Neural cell (in vitro differentiated cells): ENCODE measurements around the gene OPRD1. TPM values are rescaled to one million over a fixed set of nuclear protein-coding genes. Genes with fewer than 3 reads are reported as not detected.
"Not testable (repeated sequence)": the region's sequence is repeated elsewhere in the genome, so short reads cannot be mapped to it uniquely, and the experiment has no call there.

Experiments
- H2AFZ ChIP-seq: fragments of 200-600, 300-800 bp; sonication (generic), shearing (Covaris generic); 2 replicates; pipeline ENCODE4 v1.6.0; 2014; ENCODE audit warnings: low read depth, mild to moderate bottlenecking, antibody characterized with exemption, low read length, moderate library complexity
- H3F3A ChIP-seq: fragments of 200-600 bp; shearing (Covaris generic); 2 replicates; pipeline ENCODE4 v1.6.1; 2016; ENCODE audit warnings: mild to moderate bottlenecking, moderate library complexity, mixed read lengths, antibody characterized with exemption, low read length; ENCODE audit not compliant: insufficient read depth, poor library complexity, severe bottlenecking
- H3K27ac ChIP-seq: fragments of 200-600, 300-800 bp; sonication (generic), shearing (Covaris generic); 2 replicates; pipeline ENCODE4 v1.5.1; 2014; ENCODE audit warnings: mild to moderate bottlenecking, low read length, moderate library complexity
- H3K27me3 ChIP-seq: fragments of 300-800, 200-600 bp; sonication (generic), shearing (Covaris generic); 2 replicates; pipeline ENCODE4 v1.6.0; 2014; ENCODE audit warnings: mild to moderate bottlenecking, low read depth, low read length, moderate library complexity; ENCODE audit not compliant: insufficient read depth
- H3K36me3 ChIP-seq: fragments of 300-800, 200-600 bp; sonication (generic), shearing (Covaris generic); 2 replicates; pipeline ENCODE4 v1.5.1; 2014; ENCODE audit warnings: mild to moderate bottlenecking, antibody characterized with exemption, low read length, moderate library complexity; ENCODE audit not compliant: insufficient read depth
- H3K4me2 ChIP-seq: fragments of 300-800, 200-600 bp; sonication (generic), shearing (Covaris generic); 2 replicates; pipeline ENCODE4 v1.6.0; 2014; ENCODE audit warnings: mild to moderate bottlenecking, low read length
- H3K4me3 ChIP-seq: fragments of 300-800, 200-600 bp; sonication (generic), shearing (Covaris generic); 2 replicates; pipeline ENCODE4 v1.5.1; 2014; ENCODE audit warnings: mild to moderate bottlenecking, low read length, moderate library complexity
- H3K79me2 ChIP-seq: fragments of 200-600 bp; shearing (Covaris generic); replicated peaks from 2 replicates; pipeline ENCODE4 v1.6.0; 2014; ENCODE audit warnings: mild to moderate bottlenecking, low read length, moderate library complexity; ENCODE audit not compliant: insufficient read depth
- H3K9ac ChIP-seq: fragments of 300-800, 200-600 bp; sonication (generic), shearing (Covaris generic); 2 replicates; pipeline ENCODE4 v1.6.1; 2016; ENCODE audit warnings: mild to moderate bottlenecking, low read length, mixed read lengths
- H3K9me2 ChIP-seq: fragments of 200-600 bp; shearing (Covaris generic); 2 replicates; pipeline ENCODE4 v1.6.1; 2016; ENCODE audit warnings: mild to moderate bottlenecking, low read length, mixed read lengths; ENCODE audit not compliant: insufficient read depth
- H3K9me3 ChIP-seq: fragments of 200-600, 300-800 bp; sonication (generic), shearing (Covaris generic); 2 replicates; pipeline ENCODE4 v1.6.1; 2016; ENCODE audit warnings: mild to moderate bottlenecking, mixed run types, low read length, moderate library complexity, mixed read lengths
- H4K20me1 ChIP-seq: fragments of 200-600 bp; shearing (Covaris generic); 2 replicates; pipeline ENCODE4 v1.6.1; 2016; ENCODE audit warnings: mild to moderate bottlenecking, mixed run types; ENCODE audit not compliant: insufficient read depth
- CTCF ChIP-seq: fragments of 450-650 bp; IDR thresholded peaks from 2 replicates; pipeline ENCODE4 v1.5.1; 2014; ENCODE audit warnings: antibody characterized with exemption, mild to moderate bottlenecking, moderate library complexity; ENCODE audit not compliant: poor library complexity, severe bottlenecking
- EP300 ChIP-seq: fragments of 450-650 bp; conservative IDR thresholded peaks from 2 replicates; pipeline ENCODE4 v1.6.1; 2014; ENCODE audit warnings: antibody characterized with exemption, mild to moderate bottlenecking, moderate library complexity; ENCODE audit not compliant: poor library complexity, severe bottlenecking
- EZH2 ChIP-seq: fragments of 200-600, 300-800 bp; shearing (Covaris generic), sonication (generic); IDR thresholded peaks from 2 replicates; pipeline ENCODE4 v1.6.1; 2014; ENCODE audit warnings: antibody characterized with exemption, low read length, borderline replicate concordance, mild to moderate bottlenecking; ENCODE audit not compliant: insufficient read depth, poor library complexity, severe bottlenecking
- MXI1 ChIP-seq: fragments of 450-650 bp; conservative IDR thresholded peaks from 2 replicates; pipeline ENCODE4 v1.6.1; 2014; ENCODE audit warnings: antibody characterized with exemption, mild to moderate bottlenecking; ENCODE audit not compliant: poor library complexity, severe bottlenecking
- POLR2AphosphoS5 ChIP-seq: IDR thresholded peaks from 2 replicates; pipeline ENCODE4 v1.6.1; 2012
- RAD21 ChIP-seq: fragments of 450-650 bp; conservative IDR thresholded peaks from 2 replicates; pipeline ENCODE4 v1.6.1; 2014; ENCODE audit warnings: antibody characterized with exemption, mild to moderate bottlenecking, moderate library complexity
- REST ChIP-seq: IDR thresholded peaks from 2 replicates; pipeline ENCODE4 v1.6.1; 2012; ENCODE audit warnings: borderline replicate concordance
- SMC3 ChIP-seq: fragments of 450-650 bp; conservative IDR thresholded peaks from 2 replicates; pipeline ENCODE4 v1.6.1; 2014; ENCODE audit warnings: antibody characterized with exemption, mild to moderate bottlenecking, moderate library complexity; ENCODE audit not compliant: poor library complexity
- TAF1 ChIP-seq: IDR thresholded peaks from 2 replicates; pipeline ENCODE4 v1.6.1; 2012; ENCODE audit warnings: low read depth
- polyA plus RNA-seq: library from polyadenylated mRNA; depleted of rRNA; stranded (reverse); fragments of >200 nt; gene quantifications from 2 replicates; pipeline ENCODE4 v1.2.3, GENCODE V29; 2014

Gene OPRD1
- polyA plus RNA-seq, 1 donor from 2014 or later = 0.09 TPM

GRCh38 chr1:28790377-28791035, 21.5 kb upstream of the OPRD1 start:
- Histone ChIP-seq H3K9me3 (no peaks in the 10 kb centered on the region), H3K79me2 (no peaks in the 10 kb centered on the region), H3K36me3 (no peaks in the 10 kb centered on the region), H3K27me3 (no peaks in the 10 kb centered on the region), H3K4me3 (no peak overlapping the region), H3K27ac (no peak overlapping the region), H4K20me1 (no peaks in the 10 kb centered on the region), H3F3A (no peaks in the 10 kb centered on the region), H3K4me2 (no peak overlapping the region), H3K9ac (no peak overlapping the region), H3K9me2 (no peaks in the 10 kb centered on the region), H2AFZ (no peak overlapping the region)
- no peak for TF ChIP-seq MXI1
- TF ChIP-seq RAD21 = no peak
- TF ChIP-seq EP300 = no peak
- no peak for TF ChIP-seq CTCF
- TF ChIP-seq SMC3 = no peak
- no peak for TF ChIP-seq TAF1
- no peak for TF ChIP-seq POLR2AphosphoS5
- TF ChIP-seq REST = no peak
- no peak for TF ChIP-seq EZH2

GRCh38 chr1:28791929-28792328, 20.0 kb upstream of the OPRD1 start:
- not testable (repeated sequence) for H3K4me3 ChIP-seq, H3K27me3 ChIP-seq, H3K27ac ChIP-seq, H3K9me2 ChIP-seq, H4K20me1 ChIP-seq, H3K9me3 ChIP-seq, H2AFZ ChIP-seq, H3K79me2 ChIP-seq, H3K36me3 ChIP-seq, H3K9ac ChIP-seq, H3K4me2 ChIP-seq, H3F3A ChIP-seq

GRCh38 chr1:28792644-28793121, 19.3 kb upstream of the OPRD1 start:
- Histone ChIP-seq H3K9ac (no peak overlapping the region), H3K4me3 (no peak overlapping the region), H3K36me3 (no peaks in the 10 kb centered on the region), H2AFZ (no peak overlapping the region), H3K27me3 (no peaks in the 10 kb centered on the region), H3K9me3 (no peaks in the 10 kb centered on the region), H3F3A (no peaks in the 10 kb centered on the region), H4K20me1 (no peaks in the 10 kb centered on the region), H3K4me2 (no peak overlapping the region), H3K79me2 (no peaks in the 10 kb centered on the region), H3K9me2 (no peaks in the 10 kb centered on the region), H3K27ac (no peak overlapping the region)
- no peak for TF ChIP-seq POLR2AphosphoS5
- TF ChIP-seq SMC3 = no peak
- no peak for TF ChIP-seq REST
- no peak for TF ChIP-seq RAD21
- TF ChIP-seq MXI1 = no peak
- TF ChIP-seq EP300 = no peak
- TF ChIP-seq CTCF = no peak
- no peak for TF ChIP-seq TAF1
- TF ChIP-seq EZH2 = no peak
